HG03571 (cell line): Measurements from ENCODE around the gene KDM3A.

Source experiments
- ATAC-seq: cut with Tn5 transposase; IDR thresholded peaks from one replicate; pipeline ENCODE4 v1.9.1; 2021; ENCODE audit not compliant: unreplicated experiment

KDM3A gene

GRCh38 chr2:86430368-86430767 is 10.8 kb upstream of the KDM3A start:
- ATAC-seq, result no peak

GRCh38 chr2:86433137-86433536 is 8.0 kb upstream of the KDM3A start:
- ATAC-seq, result no peak

- ATAC-seq, result no peak
Observed at GRCh38 chr2:86434290-86434689, 6.9 kb upstream of the KDM3A start.

- ATAC-seq, result no peak
Observed at GRCh38 chr2:86435531-86435930, 5.6 kb upstream of the KDM3A start.

GRCh38 chr2:86436328-86436727 is 4.8 kb upstream of the KDM3A start:
- ATAC-seq, result no peak

- no peak for ATAC-seq
Observed at GRCh38 chr2:86439879-86440630, 1.1 kb upstream of the KDM3A start.

- ATAC-seq, result no peak
Observed at GRCh38 chr2:86441392-86441881, 266 bp downstream of the KDM3A start.

- no peak for ATAC-seq
Observed at GRCh38 chr2:86441882-86442641, 891 bp downstream of the KDM3A start.

- ATAC-seq, result peak; percentile 62
Observed at GRCh38 chr2:86442642-86443005, 1.5 kb downstream of the KDM3A start.

- ATAC-seq, result no peak
Observed at GRCh38 chr2:86443631-86444350, 2.6 kb downstream of the KDM3A start.

- ATAC-seq, result no peak
Observed at GRCh38 chr2:86445436-86445835, 4.3 kb downstream of the KDM3A start.

- no peak for ATAC-seq
Observed at GRCh38 chr2:86446060-86446459, 4.9 kb downstream of the KDM3A start.

- ATAC-seq, result no peak
Observed at GRCh38 chr2:86453836-86454235, 12.7 kb downstream of the KDM3A start.

- ATAC-seq, result no peak
Observed at GRCh38 chr2:86454238-86454637, 13.1 kb downstream of the KDM3A start.

GRCh38 chr2:86455181-86455580 is 14.0 kb downstream of the KDM3A start:
- no peak for ATAC-seq

GRCh38 chr2:86461042-86461743 is 20.0 kb downstream of the KDM3A start:
- ATAC-seq, result no peak

GRCh38 chr2:86464652-86465051 is 23.5 kb downstream of the KDM3A start:
- no peak for ATAC-seq

- no peak for ATAC-seq
Observed at GRCh38 chr2:86466306-86466705, 25.1 kb downstream of the KDM3A start.

GRCh38 chr2:86468162-86469033 is 27.2 kb downstream of the KDM3A start:
- ATAC-seq, result no peak

GRCh38 chr2:86470890-86471289 is 29.7 kb downstream of the KDM3A start:
- no peak for ATAC-seq
